Effector memory CD8-positive, alpha-beta T cell (primary cell): ENCODE measurements around the gene ZDHHC7.
A peak's percentile ranks its signal among the peaks of the same experiment; 100 is the strongest.
"Not testable (repeated sequence)": the region's sequence is repeated elsewhere in the genome, so short reads cannot be mapped to it uniquely, and the experiment has no call there.

ENCODE experiments used
- ATAC-seq: fragments of 150-1000 bp; cut with Tn5 transposase; replicated peaks from 2 replicates; pipeline ENCODE4 v1.10.0; 2021; ENCODE audit warnings: mild to moderate bottlenecking, moderate library complexity
- DNase-seq, 3 experiments: peaks; one replicate each; pipeline ENCODE4 v3.0.0; 2021
- H3K27ac Mint-ChIP-seq, 2 donors: one replicate each; pipeline ENCODE4 v1.8.0; 2022; ENCODE audit warnings: mild to moderate bottlenecking in 2 of 2, mixed read lengths in 2 of 2, moderate library complexity in 2 of 2
- H3K27me3 Mint-ChIP-seq, 2 donors: one replicate each; pipeline ENCODE4 v1.8.0; 2022; ENCODE audit warnings: mixed read lengths in 2 of 2
- H3K36me3 Mint-ChIP-seq: one replicate; pipeline ENCODE4 v1.8.0; 2022; ENCODE audit warnings: mild to moderate bottlenecking, moderate library complexity, mixed read lengths; ENCODE audit not compliant: insufficient read depth
- H3K4me1 Mint-ChIP-seq, 2 donors: one replicate each; pipeline ENCODE4 v1.8.0; 2022; ENCODE audit warnings: low read depth in 2 of 2, mixed read lengths in 2 of 2
- H3K4me3 Mint-ChIP-seq, 2 donors: one replicate each; pipeline ENCODE4 v1.8.0; 2022; ENCODE audit warnings: mild to moderate bottlenecking in 2 of 2, mixed read lengths in 2 of 2, moderate library complexity in 2 of 2
- H3K9me3 Mint-ChIP-seq, 2 donors: one replicate each; pipeline ENCODE4 v1.8.0; 2022; ENCODE audit warnings: mixed read lengths in 2 of 2

Gene ZDHHC7

GRCh38 chr16:84952335-84953189 lies 58.8 kb downstream of the ZDHHC7 start:
- H3K27ac Mint-ChIP-seq, result no peak overlapping the region
- ATAC-seq (peak; percentile 82), DNase-seq (peak; percentile 71 to 75 (median 74))
- H3K9me3 Mint-ChIP-seq, result no peaks in the 10 kb centered on the region
- H3K4me1 Mint-ChIP-seq, result peaks cover 0 to 2% of the 10 kb centered on the region in 2 donors
- H3K27me3 Mint-ChIP-seq, result peaks cover 0 to 11% of the 10 kb centered on the region in 2 donors
- no peaks in the 10 kb centered on the region for H3K36me3 Mint-ChIP-seq
- H3K4me3 Mint-ChIP-seq, result no peak overlapping the region

- DNase-seq, result peak; percentile 8 to 20 (median 18)
- H3K27ac Mint-ChIP-seq, result no peak overlapping the region
- H3K27me3 Mint-ChIP-seq, result peaks cover 0 to 5% of the 10 kb centered on the region in 2 donors
- H3K4me3 Mint-ChIP-seq, result no peak overlapping the region
- peaks cover 0 to 4% of the 10 kb centered on the region in 2 donors for H3K4me1 Mint-ChIP-seq
- H3K9me3 Mint-ChIP-seq, result no peaks in the 10 kb centered on the region
- H3K36me3 Mint-ChIP-seq, result no peaks in the 10 kb centered on the region
- ATAC-seq, result no peak
These were observed 60.4 kb downstream of the ZDHHC7 start for GRCh38 chr16:84950906-84951305.

- H3K9me3 Mint-ChIP-seq, result no peaks in the 10 kb centered on the region
- no peak overlapping the region for H3K4me3 Mint-ChIP-seq
- ATAC-seq (no peak), DNase-seq (no peak)
- H3K36me3 Mint-ChIP-seq, result no peaks in the 10 kb centered on the region
- H3K4me1 Mint-ChIP-seq, result peaks cover 0 to 4% of the 10 kb centered on the region in 2 donors
- peak overlapping the region in 1 of 2 donors; percentile 61 for H3K27ac Mint-ChIP-seq
- H3K27me3 Mint-ChIP-seq, result peaks cover under 1 to 5% of the 10 kb centered on the region in 2 donors
These were observed 61.4 kb downstream of the ZDHHC7 start for GRCh38 chr16:84949772-84950436.

GRCh38 chr16:84948851-84949610 lies 62.3 kb downstream of the ZDHHC7 start:
- peaks cover 9 to 13% of the 10 kb centered on the region in 2 donors for H3K27me3 Mint-ChIP-seq
- H3K4me3 Mint-ChIP-seq, result no peak overlapping the region
- H3K36me3 Mint-ChIP-seq, result no peaks in the 10 kb centered on the region
- H3K4me1 Mint-ChIP-seq, result peaks cover 0 to 4% of the 10 kb centered on the region in 2 donors
- no peaks in the 10 kb centered on the region for H3K9me3 Mint-ChIP-seq
- ATAC-seq, result peak; percentile 46
- no peak overlapping the region for H3K27ac Mint-ChIP-seq
- DNase-seq, result no peak

GRCh38 chr16:84947996-84948850 lies 63.1 kb downstream of the ZDHHC7 start:
- no peak for DNase-seq
- Mint-ChIP-seq H3K4me1 (peaks cover 0 to 4% of the 10 kb centered on the region in 2 donors), H3K4me3 (no peak overlapping the region), H3K27ac (peak overlapping the region in 1 of 2 donors; percentile 59), H3K36me3 (no peaks in the 10 kb centered on the region), H3K9me3 (no peaks in the 10 kb centered on the region), H3K27me3 (peaks cover 11 to 12% of the 10 kb centered on the region in 2 donors)
- peak; percentile 34 for ATAC-seq

GRCh38 chr16:84947022-84947421 lies 64.3 kb downstream of the ZDHHC7 start:
- Mint-ChIP-seq H3K4me3 (no peak overlapping the region), H3K9me3 (no peaks in the 10 kb centered on the region), H3K4me1 (peaks cover 0 to 1% of the 10 kb centered on the region in 2 donors), H3K36me3 (no peaks in the 10 kb centered on the region), H3K27me3 (peaks cover 18 to 20% of the 10 kb centered on the region in 2 donors), H3K27ac (no peak overlapping the region)
- DNase-seq, result no peak
- no peak for ATAC-seq

- H3K27me3 Mint-ChIP-seq, result peaks cover 35 to 47% of the 10 kb centered on the region in 2 donors
- no peaks in the 10 kb centered on the region for H3K9me3 Mint-ChIP-seq
- no peak overlapping the region for H3K27ac Mint-ChIP-seq
- DNase-seq, result no peak
- no peaks in the 10 kb centered on the region for H3K36me3 Mint-ChIP-seq
- ATAC-seq, result no peak
- peaks cover 0 to 1% of the 10 kb centered on the region in 2 donors for H3K4me1 Mint-ChIP-seq
- no peak overlapping the region for H3K4me3 Mint-ChIP-seq
These were observed 67.7 kb downstream of the ZDHHC7 start for GRCh38 chr16:84943620-84944019.

GRCh38 chr16:84942786-84943185 lies 68.5 kb downstream of the ZDHHC7 start:
- ATAC-seq (no peak), DNase-seq (no peak)
- H3K4me3 Mint-ChIP-seq, result no peak overlapping the region
- no peaks in the 10 kb centered on the region for H3K9me3 Mint-ChIP-seq
- H3K4me1 Mint-ChIP-seq, result peaks cover 0 to 1% of the 10 kb centered on the region in 2 donors
- H3K27ac Mint-ChIP-seq, result no peak overlapping the region
- no peaks in the 10 kb centered on the region for H3K36me3 Mint-ChIP-seq
- peaks cover 37 to 52% of the 10 kb centered on the region in 2 donors for H3K27me3 Mint-ChIP-seq

GRCh38 chr16:84941921-84942320 lies 69.4 kb downstream of the ZDHHC7 start:
- Mint-ChIP-seq H3K27me3 (peaks cover 45 to 57% of the 10 kb centered on the region in 2 donors), H3K36me3 (no peaks in the 10 kb centered on the region), H3K9me3 (no peaks in the 10 kb centered on the region), H3K4me1 (peaks cover 0 to 1% of the 10 kb centered on the region in 2 donors), H3K4me3 (no peak overlapping the region), H3K27ac (no peak overlapping the region)
- ATAC-seq (no peak), DNase-seq (no peak)

- ATAC-seq (no peak), DNase-seq (no peak)
- Mint-ChIP-seq H3K4me1 (no peaks in the 10 kb centered on the region), H3K27me3 (peaks cover 45 to 57% of the 10 kb centered on the region in 2 donors), H3K27ac (no peak overlapping the region), H3K36me3 (no peaks in the 10 kb centered on the region), H3K4me3 (no peak overlapping the region), H3K9me3 (no peaks in the 10 kb centered on the region)
These were observed 70.4 kb downstream of the ZDHHC7 start for GRCh38 chr16:84940670-84941551.

- H3K36me3 Mint-ChIP-seq, H3K4me3 Mint-ChIP-seq, DNase-seq, H3K27ac Mint-ChIP-seq, H3K4me1 Mint-ChIP-seq, H3K9me3 Mint-ChIP-seq, ATAC-seq: not testable (repeated sequence)
- H3K27me3 Mint-ChIP-seq, result peaks cover 35 to 45% of the 10 kb centered on the region in 2 donors
These were observed 72.7 kb downstream of the ZDHHC7 start for GRCh38 chr16:84938616-84939015.
